ENCODE measurements around the gene EXOSC2.

The EXOSC2 gene

DNA sequence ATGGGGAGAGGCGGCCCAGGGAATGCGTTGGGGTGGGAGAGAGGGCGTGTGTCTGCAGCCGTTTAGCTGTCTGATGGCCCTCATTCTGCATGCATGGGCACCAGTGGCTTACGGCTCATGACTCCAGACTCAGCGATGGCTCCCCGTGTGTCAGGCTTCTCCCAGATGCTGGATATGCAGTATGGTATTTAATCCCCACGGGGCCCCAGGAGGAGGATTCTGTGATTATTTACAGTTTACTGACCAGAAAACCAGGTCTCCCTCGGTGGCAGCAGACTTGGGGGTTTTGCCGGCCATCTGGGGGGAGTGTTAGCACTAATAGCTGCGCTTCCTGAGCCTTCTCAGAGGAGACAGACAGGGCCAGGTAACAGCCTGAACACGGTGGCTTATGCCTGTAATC is 24.9 kb upstream of the EXOSC2 start:
- H3K4me3 ChIP-seq (ENCODE audit: low read depth in 1 of 2, low read length in 2 of 2): no peak overlapping the region
- H3K4me1 ChIP-seq (ENCODE audit: control insufficient read depth in 1 of 2, insufficient read depth in 2 of 2, low read length in 2 of 2): peaks cover 0 to 31% of the 10 kb centered on the region in 2 donors
- H3K36me3 ChIP-seq (ENCODE audit: control insufficient read depth in 1 of 2, insufficient read depth in 2 of 2, low read length in 2 of 2): no peaks in the 10 kb centered on the region
- H3K9me3 ChIP-seq (ENCODE audit: control insufficient read depth in 1 of 2, low read length in 2 of 2): no peaks in the 10 kb centered on the region
- no peak overlapping the region for H3K27ac ChIP-seq (ENCODE audit: low read length)
- H3K27me3 ChIP-seq (ENCODE audit: low read depth, low read length): peaks cover 45% of the 10 kb centered on the region

GRCh38 chr9:130669965-130670364 is 23.6 kb upstream of the EXOSC2 start:
- no peaks in the 10 kb centered on the region for H3K9me3 ChIP-seq (ENCODE audit: control insufficient read depth in 1 of 2, low read length in 2 of 2)
- H3K4me1 ChIP-seq (ENCODE audit: control insufficient read depth in 1 of 2, insufficient read depth in 2 of 2, low read length in 2 of 2): peaks cover 0 to 18% of the 10 kb centered on the region in 2 donors
- no peaks in the 10 kb centered on the region for H3K36me3 ChIP-seq (ENCODE audit: control insufficient read depth in 1 of 2, insufficient read depth in 2 of 2, low read length in 2 of 2)
- H3K27me3 ChIP-seq (ENCODE audit: low read depth, low read length): peaks cover 32% of the 10 kb centered on the region
- no peak overlapping the region for H3K27ac ChIP-seq (ENCODE audit: low read length)
- no peak overlapping the region for H3K4me3 ChIP-seq (ENCODE audit: low read depth in 1 of 2, low read length in 2 of 2)

GRCh38 chr9:130670644-130671043 is 22.9 kb upstream of the EXOSC2 start:
- no peaks in the 10 kb centered on the region for H3K9me3 ChIP-seq (ENCODE audit: control insufficient read depth in 1 of 2, low read length in 2 of 2)

GRCh38 chr9:130672466-130672865 is 21.1 kb upstream of the EXOSC2 start:
- no peak overlapping the region for H3K4me3 ChIP-seq (ENCODE audit: low read depth in 1 of 2, low read length in 2 of 2)
- no peaks in the 10 kb centered on the region for H3K9me3 ChIP-seq (ENCODE audit: control insufficient read depth in 1 of 2, low read length in 2 of 2)
- H3K27ac ChIP-seq (ENCODE audit: low read length): no peak overlapping the region
- H3K27me3 ChIP-seq (ENCODE audit: low read depth, low read length): peaks cover 12% of the 10 kb centered on the region
- H3K4me1 ChIP-seq (ENCODE audit: control insufficient read depth in 1 of 2, insufficient read depth in 2 of 2, low read length in 2 of 2): no peaks in the 10 kb centered on the region
- no peaks in the 10 kb centered on the region for H3K36me3 ChIP-seq (ENCODE audit: control insufficient read depth in 1 of 2, insufficient read depth in 2 of 2, low read length in 2 of 2)

More at GRCh38 chr9:130670644-130671043, 22.9 kb upstream of the EXOSC2 start:
- Histone ChIP-seq H3K36me3 (ENCODE audit: control insufficient read depth in 1 of 2, insufficient read depth in 2 of 2, low read length in 2 of 2) (no peaks in the 10 kb centered on the region), H3K27ac (ENCODE audit: low read length) (no peak overlapping the region), H3K27me3 (ENCODE audit: low read depth, low read length) (peaks cover 28% of the 10 kb centered on the region), H3K4me3 (ENCODE audit: low read depth in 1 of 2, low read length in 2 of 2) (no peak overlapping the region), H3K4me1 (ENCODE audit: control insufficient read depth in 1 of 2, insufficient read depth in 2 of 2, low read length in 2 of 2) (peaks cover 0 to 13% of the 10 kb centered on the region in 2 donors)

GRCh38 chr9:130672933-130673615 is 20.5 kb upstream of the EXOSC2 start:
- Histone ChIP-seq H3K4me3 (ENCODE audit: low read depth in 1 of 2, low read length in 2 of 2) (no peak overlapping the region), H3K27ac (ENCODE audit: low read length) (no peak overlapping the region), H3K4me1 (ENCODE audit: control insufficient read depth in 1 of 2, insufficient read depth in 2 of 2, low read length in 2 of 2) (no peaks in the 10 kb centered on the region), H3K27me3 (ENCODE audit: low read depth, low read length) (peaks cover 6% of the 10 kb centered on the region), H3K9me3 (ENCODE audit: control insufficient read depth in 1 of 2, low read length in 2 of 2) (no peaks in the 10 kb centered on the region), H3K36me3 (ENCODE audit: control insufficient read depth in 1 of 2, insufficient read depth in 2 of 2, low read length in 2 of 2) (no peaks in the 10 kb centered on the region)

DNA sequence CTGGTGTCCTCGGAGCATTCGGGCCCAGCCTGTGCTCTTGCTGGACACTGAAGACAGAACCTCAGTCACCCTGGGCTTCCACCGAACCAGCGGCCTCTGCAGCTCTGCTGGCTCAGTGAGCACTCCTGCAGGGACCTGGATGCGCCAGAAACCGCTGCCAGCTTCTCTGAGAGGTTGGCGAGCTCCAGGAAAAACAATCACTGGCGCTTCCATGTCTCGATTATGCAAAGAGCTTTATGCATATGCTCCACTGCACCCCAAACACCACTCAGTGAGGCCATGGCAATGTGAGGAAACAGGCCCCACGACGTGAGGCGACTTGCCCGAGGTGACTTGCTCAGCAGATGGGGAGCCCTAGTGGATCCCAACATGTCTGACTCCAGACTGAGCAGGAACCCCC is 18.2 kb upstream of the EXOSC2 start:
- no peaks in the 10 kb centered on the region for H3K27me3 ChIP-seq (ENCODE audit: low read depth, low read length)
- no peak overlapping the region for H3K27ac ChIP-seq (ENCODE audit: low read length)
- H3K9me3 ChIP-seq (ENCODE audit: control insufficient read depth in 1 of 2, low read length in 2 of 2): no peaks in the 10 kb centered on the region
- no peaks in the 10 kb centered on the region for H3K4me1 ChIP-seq (ENCODE audit: control insufficient read depth in 1 of 2, insufficient read depth in 2 of 2, low read length in 2 of 2)
- no peak overlapping the region for H3K4me3 ChIP-seq (ENCODE audit: low read depth in 1 of 2, low read length in 2 of 2)
- H3K36me3 ChIP-seq (ENCODE audit: control insufficient read depth in 1 of 2, insufficient read depth in 2 of 2, low read length in 2 of 2): no peaks in the 10 kb centered on the region

GRCh38 chr9:130677252-130677651 is 16.3 kb upstream of the EXOSC2 start:
- H3K27me3 ChIP-seq (ENCODE audit: low read depth, low read length): no peaks in the 10 kb centered on the region

GRCh38 chr9:130680836-130681768 is 12.5 kb upstream of the EXOSC2 start:
- H3K27ac ChIP-seq (ENCODE audit: low read length): no peak overlapping the region
- no peaks in the 10 kb centered on the region for H3K27me3 ChIP-seq (ENCODE audit: low read depth, low read length)
- peaks cover 4 to 9% of the 10 kb centered on the region in 2 donors for H3K4me1 ChIP-seq (ENCODE audit: control insufficient read depth in 1 of 2, insufficient read depth in 2 of 2, low read length in 2 of 2)
- H3K9me3 ChIP-seq (ENCODE audit: control insufficient read depth in 1 of 2, low read length in 2 of 2): peaks cover 0 to 5% of the 10 kb centered on the region in 2 donors
- H3K36me3 ChIP-seq (ENCODE audit: control insufficient read depth in 1 of 2, insufficient read depth in 2 of 2, low read length in 2 of 2): no peaks in the 10 kb centered on the region
- H3K4me3 ChIP-seq (ENCODE audit: low read depth in 1 of 2, low read length in 2 of 2): peak overlapping the region in 1 of 2 donors; percentile 75

More at GRCh38 chr9:130677252-130677651, 16.3 kb upstream of the EXOSC2 start:
- H3K4me3 ChIP-seq (ENCODE audit: low read depth in 1 of 2, low read length in 2 of 2): no peak overlapping the region
- H3K9me3 ChIP-seq (ENCODE audit: control insufficient read depth in 1 of 2, low read length in 2 of 2): no peaks in the 10 kb centered on the region
- H3K4me1 ChIP-seq (ENCODE audit: control insufficient read depth in 1 of 2, insufficient read depth in 2 of 2, low read length in 2 of 2): peaks cover 2 to 6% of the 10 kb centered on the region in 2 donors
- no peak overlapping the region for H3K27ac ChIP-seq (ENCODE audit: low read length)
- no peaks in the 10 kb centered on the region for H3K36me3 ChIP-seq (ENCODE audit: control insufficient read depth in 1 of 2, insufficient read depth in 2 of 2, low read length in 2 of 2)

GRCh38 chr9:130681769-130682420 is 11.7 kb upstream of the EXOSC2 start:
- Histone ChIP-seq H3K27ac (ENCODE audit: low read length) (no peak overlapping the region), H3K27me3 (ENCODE audit: low read depth, low read length) (no peaks in the 10 kb centered on the region)

GRCh38 chr9:130682421-130683121 is 11.0 kb upstream of the EXOSC2 start:
- Histone ChIP-seq H3K4me3 (ENCODE audit: low read depth in 1 of 2, low read length in 2 of 2) (peak overlapping the region; percentile 55 to 75), H3K4me1 (ENCODE audit: control insufficient read depth in 1 of 2, insufficient read depth in 2 of 2, low read length in 2 of 2) (peaks cover 4 to 9% of the 10 kb centered on the region in 2 donors), H3K27ac (ENCODE audit: low read length) (no peak overlapping the region)

More at GRCh38 chr9:130681769-130682420, 11.7 kb upstream of the EXOSC2 start:
- Histone ChIP-seq H3K4me3 (ENCODE audit: low read depth in 1 of 2, low read length in 2 of 2) (peak overlapping the region; percentile 55 to 75), H3K9me3 (ENCODE audit: control insufficient read depth in 1 of 2, low read length in 2 of 2) (peaks cover 0 to 5% of the 10 kb centered on the region in 2 donors), H3K36me3 (ENCODE audit: control insufficient read depth in 1 of 2, insufficient read depth in 2 of 2, low read length in 2 of 2) (no peaks in the 10 kb centered on the region), H3K4me1 (ENCODE audit: control insufficient read depth in 1 of 2, insufficient read depth in 2 of 2, low read length in 2 of 2) (peaks cover 4 to 9% of the 10 kb centered on the region in 2 donors)

More at GRCh38 chr9:130682421-130683121, 11.0 kb upstream of the EXOSC2 start:
- Histone ChIP-seq H3K36me3 (ENCODE audit: control insufficient read depth in 1 of 2, insufficient read depth in 2 of 2, low read length in 2 of 2) (no peaks in the 10 kb centered on the region), H3K27me3 (ENCODE audit: low read depth, low read length) (no peaks in the 10 kb centered on the region), H3K9me3 (ENCODE audit: control insufficient read depth in 1 of 2, low read length in 2 of 2) (peaks cover 0 to 5% of the 10 kb centered on the region in 2 donors)
